ENCODE data around the gene XAGE1B.
"Not testable (repeated sequence)": the region's sequence is repeated elsewhere in the genome, so short reads cannot be mapped to it uniquely, and the experiment has no call there.

XAGE1B gene, protein sequence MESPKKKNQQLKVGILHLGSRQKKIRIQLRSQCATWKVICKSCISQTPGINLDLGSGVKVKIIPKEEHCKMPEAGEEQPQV

GRCh38 chrX:52516987-52517325 lies at the start of gene XAGE1B:
XAGE1B (minus strand) TSS chrX:52517063; CDS start chrX:52515527, 1,536 bp downstream.
- DNase-seq = not testable (repeated sequence)

GRCh38 chrX:52563105-52563504 lies 46.2 kb upstream of the XAGE1B start:
- DNase-seq = no peak

DNA sequence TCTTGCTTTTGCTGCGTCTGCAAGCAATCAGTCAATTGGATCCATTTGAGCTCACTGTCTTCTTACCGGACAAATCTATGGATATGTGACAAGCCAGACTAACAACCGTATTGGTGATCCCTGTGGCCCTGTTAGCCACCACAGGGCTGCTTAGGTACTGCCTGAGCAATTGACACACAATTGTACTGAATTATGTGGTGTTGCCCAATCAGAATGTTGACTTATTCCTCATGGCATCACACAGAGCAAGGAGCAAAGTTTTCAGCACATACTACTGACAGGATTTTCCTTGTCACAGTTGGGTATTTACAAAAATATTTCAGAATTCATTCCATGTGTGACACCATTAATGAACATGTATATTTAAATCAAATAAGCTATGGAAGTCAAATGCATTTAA lies 41.3 kb upstream of the XAGE1B start:
- no peak for DNase-seq

DNA sequence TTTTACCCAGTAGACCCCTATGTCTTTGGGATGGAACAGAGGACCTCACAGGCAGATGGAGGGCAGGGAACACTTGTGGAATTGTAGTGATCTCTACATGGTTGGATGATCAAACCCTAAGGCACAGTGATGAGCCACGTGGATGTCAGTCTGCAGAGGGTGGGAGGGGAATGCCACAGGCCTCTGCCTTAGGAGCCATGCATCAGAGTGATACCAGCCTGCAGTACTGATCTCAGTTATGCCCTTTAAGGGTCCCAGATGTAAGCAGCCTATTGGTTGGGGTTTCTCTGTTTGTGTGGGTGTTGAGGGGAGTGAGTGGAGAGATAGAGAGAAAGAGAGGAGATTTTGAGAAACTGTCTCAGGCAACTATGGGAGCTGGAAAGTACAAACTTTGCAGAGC lies 39.9 kb upstream of the XAGE1B start:
- no peak for DNase-seq

DNA sequence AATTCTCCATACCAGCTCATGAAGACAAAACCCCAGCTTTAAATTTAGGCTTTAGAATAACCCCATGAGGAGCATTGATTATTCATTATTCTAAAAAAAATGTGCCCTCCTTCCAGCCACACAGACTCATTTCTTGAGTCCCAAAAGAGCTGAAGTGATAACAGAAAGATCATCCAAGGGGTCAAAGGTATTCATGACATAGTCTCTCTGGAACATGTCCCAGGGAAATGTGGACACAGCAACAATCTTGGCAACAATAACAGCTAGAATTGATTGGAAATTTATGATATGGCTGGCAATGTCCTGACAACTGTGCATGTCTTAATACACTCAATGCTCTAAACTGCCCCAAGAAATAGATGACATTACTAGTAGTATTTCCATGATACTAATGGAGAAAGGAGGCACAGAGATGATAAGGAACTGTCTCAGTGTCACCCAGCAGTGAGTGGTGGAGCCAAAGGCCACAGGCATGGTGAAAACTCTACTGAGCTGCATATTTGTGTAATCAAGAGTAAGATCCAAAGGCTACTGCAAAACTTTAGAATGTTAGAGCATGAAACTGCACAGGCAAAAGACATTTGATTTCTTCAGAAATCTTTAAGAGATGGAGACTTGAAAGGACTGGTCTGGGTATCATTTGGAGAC lies 37.3 kb upstream of the XAGE1B start:
- no peak for DNase-seq

DNA sequence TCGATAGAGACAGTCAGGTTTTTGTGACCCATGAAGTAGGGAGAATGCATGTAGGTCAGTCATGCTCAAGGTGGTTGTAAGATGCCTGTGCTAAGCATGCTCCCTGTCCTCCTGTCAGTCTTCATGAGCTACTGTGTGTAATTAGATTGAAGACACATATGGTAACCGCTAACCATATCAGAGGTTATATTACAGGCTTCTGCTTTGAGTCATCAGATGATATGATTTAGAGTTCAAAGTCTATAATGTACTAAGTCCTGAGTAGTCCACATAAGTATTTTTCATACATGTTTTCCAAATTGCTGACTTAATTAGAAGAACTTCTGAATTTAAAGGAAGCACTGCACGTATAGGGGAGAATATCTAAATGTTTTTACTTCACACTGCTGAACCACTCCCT lies 31.9 kb upstream of the XAGE1B start:
- DNase-seq = not testable (repeated sequence)

- DNase-seq = no peak
These were observed 27.4 kb upstream of the XAGE1B start for GRCh38 chrX:52544147-52544840.

DNA sequence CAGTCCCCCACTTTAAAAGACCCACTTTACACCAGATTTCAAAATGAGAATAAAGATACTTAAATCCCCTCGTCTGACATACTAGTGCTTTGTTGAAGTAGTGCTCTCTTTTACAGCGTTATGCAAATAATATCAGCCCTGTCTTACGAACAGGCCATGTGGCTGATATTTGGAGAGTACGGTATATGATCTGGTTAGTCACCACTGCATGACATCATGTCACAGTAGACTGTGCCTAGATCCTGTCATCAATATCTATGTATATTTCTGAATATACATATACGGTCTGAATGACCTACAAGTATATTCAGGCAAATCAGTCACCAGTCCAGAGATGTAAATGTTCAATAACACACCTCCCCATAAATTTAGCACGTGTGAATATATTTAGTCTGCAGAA lies 25.4 kb upstream of the XAGE1B start:
- DNase-seq = no peak

GRCh38 chrX:52541051-52541450 lies 24.2 kb upstream of the XAGE1B start:
- DNase-seq = not testable (repeated sequence)

GRCh38 chrX:52516110-52516986 lies 515 bp downstream of the XAGE1B start:
- DNase-seq = not testable (repeated sequence)

DNA sequence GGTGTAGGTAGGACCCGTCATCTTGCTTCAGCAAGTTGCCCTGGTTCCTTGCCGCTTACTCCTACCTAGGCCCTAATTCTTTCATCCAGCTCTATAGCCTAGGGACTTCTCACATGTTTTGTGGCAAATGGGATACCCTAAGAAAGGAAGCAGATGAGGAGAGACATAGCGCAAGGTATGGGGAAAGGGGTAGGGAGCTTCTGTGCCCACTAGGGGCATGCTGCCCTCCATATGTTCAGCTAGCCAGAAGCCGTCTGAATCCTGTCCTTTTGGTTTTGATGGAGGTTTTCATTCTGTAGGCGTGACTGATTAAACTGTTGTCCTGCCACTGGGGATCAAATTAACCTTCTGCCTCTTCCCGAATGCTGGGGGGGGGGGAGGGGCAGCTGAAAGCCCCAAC lies 5.7 kb downstream of the XAGE1B start:
- DNase-seq = not testable (repeated sequence)

DNA sequence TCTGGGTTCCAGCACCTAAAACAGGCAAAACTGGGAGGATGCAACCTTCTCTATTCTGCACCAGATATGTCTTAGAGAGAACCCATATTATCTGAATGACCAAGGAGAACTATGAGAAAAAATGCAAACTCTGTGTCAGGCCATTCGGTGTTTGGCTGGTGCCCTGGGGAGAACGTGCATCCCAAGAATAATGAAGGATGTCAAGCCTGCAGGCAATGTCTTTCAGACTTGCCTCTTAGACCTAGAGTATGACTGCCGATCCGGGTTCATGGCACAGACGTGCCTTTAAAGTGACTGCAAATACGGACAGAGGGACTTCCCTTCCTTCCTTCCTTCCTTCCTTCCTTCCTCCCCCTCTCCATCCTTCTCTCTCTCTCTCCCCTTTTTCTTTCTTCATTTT lies 6.9 kb downstream of the XAGE1B start:
- DNase-seq = no peak

DNA sequence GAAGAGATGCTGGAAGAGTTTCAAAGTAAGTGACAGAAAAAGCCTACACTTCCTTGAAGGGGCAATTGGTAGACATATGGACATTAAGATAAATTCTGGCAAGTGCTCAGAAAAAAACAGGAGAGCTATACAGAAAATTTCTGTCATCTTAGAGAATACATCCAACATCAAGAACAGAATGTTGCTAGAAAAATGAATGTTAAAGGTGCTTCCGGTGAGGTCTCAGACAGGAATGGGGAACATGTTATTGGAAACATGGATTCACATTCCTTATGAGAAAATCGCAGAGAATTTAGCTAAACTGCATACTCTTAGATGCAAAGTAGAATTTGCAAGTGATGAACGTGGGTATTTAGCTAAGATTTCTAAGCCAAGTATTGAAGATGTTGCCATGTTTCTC lies 9.5 kb downstream of the XAGE1B start:
- DNase-seq = no peak

DNA sequence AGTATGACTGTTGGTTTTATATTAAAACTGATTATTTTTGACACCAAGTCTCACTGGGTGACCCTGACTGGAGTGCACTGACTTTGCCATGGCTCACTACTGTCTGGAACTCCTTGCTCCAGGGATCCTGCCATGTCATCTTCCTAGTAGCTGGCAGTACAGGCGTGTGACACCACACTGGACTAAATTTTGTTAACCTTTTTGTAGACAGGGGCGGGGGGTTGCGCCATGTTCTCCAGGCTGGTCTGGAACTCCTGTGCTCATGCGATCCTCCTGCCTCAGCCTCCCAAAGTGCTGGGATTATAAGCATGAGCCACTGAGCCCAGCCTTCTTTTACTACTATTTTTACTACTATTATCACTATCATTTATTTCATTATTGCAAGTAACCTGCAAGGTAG lies 12.3 kb downstream of the XAGE1B start:
- no peak for DNase-seq

DNA sequence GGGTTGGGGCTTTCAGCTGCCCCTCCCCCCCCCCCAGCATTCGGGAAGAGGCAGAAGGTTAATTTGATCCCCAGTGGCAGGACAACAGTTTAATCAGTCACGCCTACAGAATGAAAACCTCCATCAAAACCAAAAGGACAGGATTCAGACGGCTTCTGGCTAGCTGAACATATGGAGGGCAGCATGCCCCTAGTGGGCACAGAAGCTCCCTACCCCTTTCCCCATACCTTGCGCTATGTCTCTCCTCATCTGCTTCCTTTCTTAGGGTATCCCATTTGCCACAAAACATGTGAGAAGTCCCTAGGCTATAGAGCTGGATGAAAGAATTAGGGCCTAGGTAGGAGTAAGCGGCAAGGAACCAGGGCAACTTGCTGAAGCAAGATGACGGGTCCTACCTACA lies 15.5 kb downstream of the XAGE1B start:
- DNase-seq = not testable (repeated sequence)

GRCh38 chrX:52496419-52496772 lies 20.5 kb downstream of the XAGE1B start:
- not testable (repeated sequence) for DNase-seq

DNA sequence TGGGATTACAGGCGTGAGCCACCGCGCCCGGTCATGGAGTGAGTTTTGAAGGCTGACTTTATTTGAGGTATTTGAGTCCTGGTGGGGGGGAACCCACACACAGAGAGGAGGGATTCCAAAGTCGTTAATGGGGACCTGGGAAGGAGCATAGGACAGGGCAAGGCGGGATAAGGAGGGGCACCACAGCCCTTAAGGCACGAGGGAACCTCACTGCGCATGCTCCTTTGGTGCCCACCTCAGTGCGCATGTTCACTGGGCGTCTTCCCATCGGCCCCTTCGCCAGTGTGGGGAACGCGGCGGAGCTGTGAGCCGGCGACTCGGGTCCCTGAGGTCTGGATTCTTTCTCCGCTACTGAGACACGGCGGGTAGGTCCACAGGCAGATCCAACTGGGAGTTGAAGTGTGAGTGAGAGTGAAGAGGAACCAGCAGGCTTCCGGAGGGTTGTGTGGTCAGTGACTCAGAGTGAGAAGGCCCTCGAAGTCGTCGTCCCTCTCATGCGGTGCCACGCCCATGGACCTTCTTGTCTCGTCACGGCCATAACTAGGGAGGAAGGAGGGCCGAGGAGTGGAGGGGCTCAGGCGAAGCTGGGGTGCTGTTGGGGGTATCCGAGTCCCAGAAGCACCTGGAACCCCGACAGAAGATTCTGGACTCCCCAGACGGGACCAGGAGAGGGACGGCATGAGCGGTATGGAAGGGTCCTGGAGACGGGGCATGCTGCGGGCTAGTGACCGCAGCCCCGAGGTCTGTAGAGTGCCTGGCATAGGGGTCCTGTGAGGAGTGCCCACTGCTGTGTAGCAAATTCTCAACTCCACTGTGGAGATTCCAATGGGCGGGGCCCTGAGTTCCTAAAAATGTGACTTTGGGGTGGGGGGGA lies 21.1 kb downstream of the XAGE1B start, which contains the start of gene XAGE1A:
Gene XAGE1A (plus strand): TSS at position 264 of the 874 bp plus-strand sequence. CDS start 1,554 bp downstream, outside the sequence.
- not testable (repeated sequence) for DNase-seq

DNA sequence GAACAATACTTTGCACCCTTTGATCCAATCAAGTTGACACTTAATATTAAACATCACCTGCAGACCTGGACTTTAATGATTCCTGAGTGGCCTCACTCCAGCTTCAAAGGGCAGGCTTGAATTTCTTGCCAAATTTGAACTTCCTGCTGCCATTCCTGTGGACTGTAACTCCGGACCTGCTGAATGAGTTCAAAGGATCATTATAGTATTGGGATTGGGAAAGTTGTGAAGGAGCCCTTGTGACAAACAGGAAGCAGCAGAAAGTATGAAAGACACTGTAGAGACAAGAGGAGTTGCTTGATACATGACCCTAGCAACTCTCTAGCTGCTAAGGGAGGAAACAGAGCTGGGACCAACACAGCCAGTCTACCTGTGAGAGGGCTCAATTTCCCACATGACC lies 45.6 kb downstream of the XAGE1B start:
- DNase-seq = not testable (repeated sequence)

Data from stimulated activated CD4-positive, alpha-beta T cell treated with anti-CD3 and anti-CD28 coated beads, Interleukin-4, amount 100 ng/mL, for 1 hour (primary cell).